Ovary (tissue), 9 donors: ENCODE data around the gene MAST4. TPM values are rescaled to one million over a fixed set of nuclear protein-coding genes. Genes with fewer than 3 reads are reported as not detected.

Experiments used
- DNase-seq, 5 donors: peaks; one replicate each; pipeline ENCODE4 v3.0.0-alpha.2; 2019 to 2020
- H3K27ac ChIP-seq, 2 donors: fragments of 200-600 bp; one replicate each; pipeline versions ENCODE4 v1.5.1 to v1.8.0; 2019 to 2022
- H3K27me3 ChIP-seq: fragments of 200-600 bp; one replicate; pipeline ENCODE4 v1.8.0; 2022
- H3K36me3 ChIP-seq: fragments of 200-600 bp; sonication (generic); one replicate; pipeline ENCODE4 v1.5.1; 2019
- H3K4me1 ChIP-seq: one replicate; pipeline ENCODE4 v1.8.1; 2013; ENCODE audit warnings: mild to moderate bottlenecking, moderate library complexity; ENCODE audit not compliant: insufficient read depth
- H3K4me3 ChIP-seq: fragments of 200-600 bp; sonication (generic); one replicate; pipeline ENCODE4 v1.5.1; 2017
- H3K9me3 ChIP-seq, 2 donors: fragments of 200-600 bp in 1 of 2; sonication (generic) in 1 of 2; one replicate each; pipeline versions ENCODE4 v1.5.1 to v1.8.1; 2013 to 2019; ENCODE audit warnings: mild to moderate bottlenecking in 1 of 2, moderate library complexity in 1 of 2
- CTCF ChIP-seq, 3 donors: fragments of 450-650 bp in 2 of 3; fragments of 200-600 bp in 1 of 3; IDR thresholded peaks; one replicate each; pipeline versions ENCODE4 v1.5.1 to v1.8.0; 2016 to 2022; ENCODE audit warnings: antibody characterized with exemption in 3 of 3, mild to moderate bottlenecking in 1 of 3
- EP300 ChIP-seq: sonication (generic); formaldehyde crosslinking; IDR thresholded peaks from one replicate; pipeline ENCODE4 v1.6.1; 2017; ENCODE audit warnings: antibody characterized with exemption
- POLR2A ChIP-seq: fragments of 450-650 bp; IDR thresholded peaks from one replicate; pipeline ENCODE4 v1.6.1; 2017; ENCODE audit warnings: antibody characterized with exemption, mild to moderate bottlenecking, moderate library complexity
- WGBS, 3 donors: extraction: QIAGEN DNeasy Blood & Tissue Kit in 1 of 3; methylation state at CpG; one replicate each; pipeline versions ENCODE4 v1.1.5 to v1.1.7; 2013 to 2017; 5-methylcytosine and 5-hydroxymethylcytosine counted together
- intact Hi-C, 4 donors: fragments of 100-400 bp; cut with DNase I; formaldehyde crosslinking; loops; one replicate each; pipeline versions ENCODE4 v1.11.0 to v1.15.1; 2022 to 2023
- polyA plus RNA-seq, 2 donors: library from polyadenylated mRNA; stranded (reverse); fragments of 200-250 nt in 1 of 2; fragments of 350-450 nt in 1 of 2; fragmentation: Illumina TruSeq in 1 of 2; extraction: RNeasy Lipid Tissue Mini Kit (QIAGEN cat#74804) in 1 of 2; gene quantifications; one replicate each; pipeline ENCODE4 v1.2.3, GENCODE V29; 2013 to 2014
- total RNA-seq, 7 donors: library from RNA; depleted of rRNA in 2 of 7; stranded (reverse); fragments of >200 nt in 2 of 7; fragmentation: NEBNext Ultra II Directional in 3 of 7; extraction: Animal tissue kit (Norgen Biotek cat#: 25700) in 3 of 7; gene quantifications; one replicate each; pipeline versions ENCODE4 v1.1.0 to v1.2.4, GENCODE V29; 2016 to 2023
- donor health status: DM: no; HTN: no; CAD: no; lungs with moderate emphysema.
- donor health status: DM: no; HTN: no; CAD: no.
- donor health status: Bipolar disorder and iron deficiency.
- donor health status: DM: yes; HTN: yes; CAD: no.
- donor health status: DM: no; HTN: no; CAD: no.
- donor health status: DM: yes; HTN: yes; CAD: no.

MAST4 gene
- total and polyA plus RNA-seq, 9 donors = 11.6 to 86.3 (median 57.6) TPM

GRCh38 chr5:67195406-67196275, 599.4 kb downstream of the MAST4 start:
- Histone ChIP-seq H3K4me1 (peaks cover 3% of the 10 kb centered on the region), H3K27ac (no peak overlapping the region), H3K27me3 (no peaks in the 10 kb centered on the region), H3K9me3 (no peaks in the 10 kb centered on the region), H3K4me3 (no peak overlapping the region), H3K36me3 (no peaks in the 10 kb centered on the region)
- TF ChIP-seq POLR2A = no peak
- TF ChIP-seq CTCF (IDR thresholded peaks at IDR 0.05) = no peak
- no peak for TF ChIP-seq EP300
- 90 to 96% (median 90%) methylated on average over 7 of the region's 7 CpGs for WGBS, 3 donors
- no peak for DNase-seq
- intact Hi-C loops = loop anchor here in 1 of 4 donors (10.0 kb wide), 1 partner anchor 381 kb away; no protein-coding TSS in a partner anchor

GRCh38 chr5:67196537-67197059, 600.4 kb downstream of the MAST4 start, which contains the start of gene CD180:
CD180 (minus strand) TSS chr5:67196799; CDS start chr5:67196641, 158 bp downstream.
- Histone ChIP-seq H3K4me3 (no peak within 1 kb of the TSS), H3K9me3 (no peaks in the 10 kb centered on the region), H3K4me1 (peaks cover 3% of the 10 kb centered on the region), H3K27me3 (no peaks in the 10 kb centered on the region), H3K27ac (no peak within 1 kb of the TSS), H3K36me3 (no peaks in the 10 kb centered on the region)
- WGBS, 3 donors = 66 to 76% (median 76%) methylated on average over 5 of the region's 5 CpGs
- no peak for DNase-seq
- intact Hi-C loops = loop anchor here in 1 of 4 donors (10.0 kb wide), 1 partner anchor 382 kb away; no protein-coding TSS in a partner anchor
- no peak for TF ChIP-seq EP300

- no peak overlapping the region for H3K4me3 ChIP-seq
- peaks cover 3% of the 10 kb centered on the region for H3K4me1 ChIP-seq
- WGBS, 3 donors = 91 to 92% (median 92%) methylated on average over 1 of the region's 1 CpG
- no peaks in the 10 kb centered on the region for H3K27me3 ChIP-seq
- no peak for DNase-seq
- H3K27ac ChIP-seq = no peak overlapping the region
- TF ChIP-seq POLR2A (no peak), CTCF (IDR thresholded peaks at IDR 0.05) (no peak), EP300 (no peak)
- no peaks in the 10 kb centered on the region for H3K36me3 ChIP-seq
- no peaks in the 10 kb centered on the region for H3K9me3 ChIP-seq
- intact Hi-C loops = loop anchor here in 1 of 4 donors (10.0 kb wide), 1 partner anchor 383 kb away; no protein-coding TSS in a partner anchor
Observed at GRCh38 chr5:67197536-67197935, 601.3 kb downstream of the MAST4 start.

- TF ChIP-seq EP300 = no peak
- no peak for TF ChIP-seq POLR2A
- TF ChIP-seq CTCF (IDR thresholded peaks at IDR 0.05) = no peak
- WGBS, 3 donors = 32 to 45% (median 38%) methylated on average over 1 of the region's 1 CpG
- H3K4me3 ChIP-seq = no peak overlapping the region
- no peak for DNase-seq
- H3K9me3 ChIP-seq = no peaks in the 10 kb centered on the region
- no peak overlapping the region for H3K27ac ChIP-seq
- no peaks in the 10 kb centered on the region for H3K27me3 ChIP-seq
- no peaks in the 10 kb centered on the region for H3K36me3 ChIP-seq
- no peaks in the 10 kb centered on the region for H3K4me1 ChIP-seq
- intact Hi-C loops = loop anchor here in 1 of 4 donors (10.0 kb wide), 1 partner anchor 384 kb away; no protein-coding TSS in a partner anchor
Observed at GRCh38 chr5:67198917-67199316, 602.7 kb downstream of the MAST4 start.

- Histone ChIP-seq H3K9me3 (no peaks in the 10 kb centered on the region), H3K27me3 (no peaks in the 10 kb centered on the region), H3K4me3 (no peak overlapping the region), H3K36me3 (no peaks in the 10 kb centered on the region), H3K4me1 (no peaks in the 10 kb centered on the region), H3K27ac (no peak overlapping the region)
- no peak for DNase-seq
- TF ChIP-seq CTCF (IDR thresholded peaks at IDR 0.05) (no peak), POLR2A (no peak), EP300 (no peak)
- intact Hi-C loops = loop anchor here in 2 of 4 donors (10.0 kb wide), 1 partner anchor 385 kb away; no protein-coding TSS in a partner anchor
Observed at GRCh38 chr5:67199859-67200258, 603.7 kb downstream of the MAST4 start.
